T1000 (cell line): Measurements from ENCODE around the gene KCNIP2.

Experiments used
- DNase-seq: peaks from one replicate; lab custom pipeline; 2025; ENCODE audit warnings: mixed read lengths; lab: John Stamatoyannopoulos, UW

KCNIP2 gene

DNA sequence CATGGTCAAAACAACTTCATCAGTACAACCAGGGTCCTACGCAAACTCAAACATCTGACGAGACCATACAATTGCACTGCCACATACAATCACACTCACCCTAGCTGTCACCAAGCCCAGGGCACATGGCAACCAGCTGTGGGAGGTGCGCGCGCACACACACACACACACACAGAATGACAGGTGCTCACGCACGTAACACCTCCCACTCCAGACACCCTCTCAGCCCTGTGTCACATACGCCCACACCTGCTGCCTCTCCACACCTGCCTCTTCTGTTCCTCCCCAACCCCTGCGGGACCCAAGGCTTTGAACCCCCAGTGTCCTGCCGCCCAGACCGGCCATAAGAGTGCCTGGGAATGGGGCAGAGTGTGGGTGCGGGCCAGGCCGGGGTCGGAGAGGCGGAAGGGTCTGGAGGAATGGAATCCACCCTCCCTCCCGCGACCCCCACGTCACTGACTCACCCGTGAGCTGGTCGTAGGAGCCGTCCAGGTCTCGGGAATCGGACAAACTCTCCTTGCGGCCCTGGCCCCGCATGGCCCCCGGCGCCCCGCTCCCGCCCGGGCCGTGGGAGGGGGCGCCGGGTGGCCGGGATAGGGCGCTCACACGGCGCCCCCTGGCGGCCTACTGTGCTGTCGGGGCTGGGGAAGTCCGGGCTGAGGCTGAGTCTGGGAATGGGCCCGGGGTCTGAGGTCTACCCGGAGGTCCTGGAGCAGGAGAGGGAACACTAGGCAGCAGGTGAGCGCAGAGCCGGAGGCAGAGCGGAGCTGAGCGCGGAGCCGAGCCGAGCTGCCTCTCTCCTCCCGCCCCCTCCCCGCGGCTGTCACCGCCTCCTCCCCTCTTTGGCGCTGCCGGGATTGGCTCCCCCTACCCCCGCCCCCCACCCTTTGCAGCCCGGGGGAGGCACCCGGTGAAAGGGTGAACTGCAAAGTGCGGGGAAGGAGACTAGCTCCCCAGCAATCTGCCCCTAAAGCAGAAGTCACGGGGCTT lies at the start of gene KCNIP2:
Gene KCNIP2, minus strand, starts transcription at position 769 of the 990 bp plus-strand sequence. Its CDS starts 232 bp downstream, at position 537.
- DNase-seq = no peak

DNA sequence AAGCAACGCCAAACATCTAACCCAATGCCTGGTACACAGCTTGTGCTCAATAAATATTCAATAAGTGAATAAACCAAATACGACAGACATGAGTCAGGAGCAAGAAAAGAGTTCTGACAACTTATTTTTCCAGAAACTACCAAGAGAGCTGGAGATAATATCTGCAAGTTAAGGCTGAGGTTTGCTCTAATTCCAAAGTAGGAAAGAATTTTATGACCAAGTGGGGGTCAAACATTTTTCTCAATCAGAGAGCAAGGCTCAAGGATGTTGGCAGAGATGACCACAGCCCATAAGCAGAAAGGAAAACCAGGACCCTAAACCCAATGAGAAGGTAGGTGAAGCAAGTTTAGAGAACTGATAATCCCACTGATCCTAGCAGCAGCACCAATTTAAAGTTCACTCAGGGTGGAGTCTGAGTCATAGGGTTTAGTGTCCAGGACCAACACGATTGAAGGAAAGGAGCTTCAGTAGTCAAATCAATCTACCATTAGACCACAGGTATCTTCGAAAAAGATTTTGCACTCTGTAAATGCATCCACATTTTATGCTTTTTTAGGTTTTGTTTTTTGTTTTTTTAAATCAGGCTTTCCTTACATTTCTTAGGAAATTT lies 49.3 kb upstream of the KCNIP2 start:
- DNase-seq = no peak

DNA sequence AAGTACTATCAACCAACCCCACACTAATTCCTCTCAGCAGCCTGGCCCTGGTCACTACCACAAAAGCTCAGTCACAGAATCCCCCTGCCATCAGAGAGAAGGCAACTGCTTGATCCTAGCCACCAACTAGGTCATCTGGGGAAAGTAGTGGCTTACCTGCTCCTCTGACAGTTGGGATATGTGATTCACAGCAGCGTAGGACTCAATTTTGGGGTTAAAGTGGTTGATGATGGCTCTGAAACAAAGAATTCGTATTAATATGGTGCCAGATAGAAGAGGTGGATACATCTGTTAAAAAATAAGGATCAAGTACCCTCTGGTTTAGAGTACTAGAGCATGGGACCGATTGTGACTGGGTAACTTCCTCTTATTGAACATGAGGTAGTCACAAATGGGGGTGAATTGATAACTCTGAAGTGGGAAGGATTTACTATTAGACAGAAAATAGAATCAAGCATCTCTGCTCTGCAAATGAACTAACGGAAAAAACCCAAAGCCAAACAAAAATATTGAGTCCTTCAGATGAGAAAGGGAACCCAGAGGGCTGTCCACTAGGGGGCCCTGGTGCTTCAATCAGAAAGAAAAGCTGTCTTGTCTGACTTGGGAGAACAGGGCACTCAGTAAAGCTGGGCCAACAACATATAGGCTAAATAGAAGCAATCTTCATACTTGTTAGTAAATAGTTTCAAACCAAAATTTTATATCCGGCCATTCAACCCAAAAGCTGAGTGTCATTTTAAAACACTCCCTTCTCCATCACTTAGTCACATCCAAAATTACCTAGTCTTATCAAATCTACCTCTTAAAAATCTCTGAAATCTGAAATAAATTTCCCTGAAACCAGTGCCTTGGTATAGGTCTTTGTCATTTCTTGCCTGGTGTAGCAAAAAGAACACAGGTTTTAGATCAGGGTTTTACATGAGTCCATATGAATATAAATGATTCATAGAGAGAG lies 45.9 kb upstream of the KCNIP2 start:
- peak; percentile 51 for DNase-seq

DNA sequence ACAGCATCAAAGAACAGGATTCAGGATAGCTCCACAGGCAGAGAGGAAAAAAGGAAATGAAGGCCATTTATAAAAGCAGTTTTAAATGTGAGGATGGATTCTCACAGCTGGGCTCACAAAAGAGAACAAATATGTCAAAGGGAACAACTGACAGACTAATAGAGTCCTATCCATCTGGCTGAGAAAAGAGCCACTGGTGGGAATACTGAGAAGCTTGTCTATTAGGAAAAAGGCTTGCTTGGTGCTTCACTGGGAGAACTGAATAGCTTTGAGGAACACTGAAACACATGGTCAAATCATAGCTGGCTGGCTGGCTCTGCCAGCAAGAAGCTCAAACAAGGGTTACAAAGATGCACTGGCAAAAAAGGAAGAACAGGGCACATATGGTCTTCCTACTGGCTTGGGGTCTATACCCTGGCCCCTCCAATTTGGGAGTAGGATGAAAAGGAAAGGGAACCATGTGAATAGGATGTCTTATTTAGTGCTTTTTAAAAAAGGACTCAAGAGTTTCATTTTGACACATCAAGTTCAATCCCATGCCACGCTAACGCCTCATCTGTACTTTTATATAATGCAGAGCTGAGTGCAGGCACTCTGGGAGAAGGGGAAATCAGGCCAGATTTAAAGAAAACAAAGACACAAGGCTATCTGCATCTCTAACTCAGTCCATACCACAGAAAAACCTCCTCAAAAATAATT lies 44.8 kb upstream of the KCNIP2 start:
- no peak for DNase-seq

DNA sequence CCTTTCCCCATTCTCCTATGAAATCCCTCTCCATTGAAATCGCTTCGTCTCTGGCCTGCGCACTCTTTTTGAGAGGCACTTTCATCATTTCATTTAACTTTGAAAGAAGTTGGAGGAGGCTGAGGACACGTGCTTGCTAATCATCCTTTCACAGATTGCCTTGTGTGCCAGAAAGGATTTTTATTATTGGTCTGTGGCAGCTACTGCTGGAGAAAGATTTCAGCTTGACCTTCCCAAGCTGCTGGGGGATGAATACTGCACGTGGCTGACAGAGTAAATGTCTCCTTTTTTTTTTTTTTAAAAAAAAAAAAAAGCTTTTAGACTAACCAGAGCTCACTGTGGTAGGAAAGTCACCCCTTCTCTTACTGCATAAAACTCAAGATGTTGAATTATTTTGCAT lies 44.2 kb upstream of the KCNIP2 start:
- DNase-seq = no peak

DNA sequence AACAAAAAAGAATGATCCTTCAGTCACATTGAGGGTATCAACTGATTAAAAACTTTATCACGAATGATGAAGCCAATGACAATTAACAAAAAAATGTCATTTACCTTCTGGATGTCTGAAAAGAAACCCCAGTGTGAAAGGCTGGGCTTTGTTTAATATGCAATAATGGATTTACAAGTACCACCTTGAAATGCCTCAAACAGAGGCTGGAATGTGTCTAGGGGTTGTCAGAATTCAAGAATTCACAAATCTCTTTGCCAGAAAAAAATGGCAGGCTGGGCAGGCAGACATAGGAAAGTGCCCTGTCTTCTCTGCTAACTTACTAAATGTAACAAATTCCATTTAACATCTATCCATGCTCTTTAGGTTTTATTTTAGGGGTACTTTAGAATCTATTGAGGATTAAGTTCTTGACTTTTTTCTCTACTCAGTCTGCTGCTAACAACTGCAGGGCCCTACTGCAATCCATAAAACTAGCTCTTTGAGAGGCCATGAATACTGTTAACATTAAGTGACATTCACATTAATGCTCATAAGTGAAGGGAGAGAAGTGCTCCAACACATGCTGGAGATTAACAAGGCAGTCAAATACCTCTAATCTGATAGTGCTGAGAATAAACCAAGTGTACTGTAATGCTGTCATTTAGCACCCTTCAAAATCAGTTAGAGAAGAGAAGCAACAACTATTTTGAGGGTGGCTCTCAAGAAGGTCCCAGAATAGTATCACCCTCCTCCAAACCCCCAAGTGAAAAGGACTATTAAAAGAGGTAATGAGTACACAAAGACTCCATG lies 43.1 kb upstream of the KCNIP2 start:
- DNase-seq = no peak

DNA sequence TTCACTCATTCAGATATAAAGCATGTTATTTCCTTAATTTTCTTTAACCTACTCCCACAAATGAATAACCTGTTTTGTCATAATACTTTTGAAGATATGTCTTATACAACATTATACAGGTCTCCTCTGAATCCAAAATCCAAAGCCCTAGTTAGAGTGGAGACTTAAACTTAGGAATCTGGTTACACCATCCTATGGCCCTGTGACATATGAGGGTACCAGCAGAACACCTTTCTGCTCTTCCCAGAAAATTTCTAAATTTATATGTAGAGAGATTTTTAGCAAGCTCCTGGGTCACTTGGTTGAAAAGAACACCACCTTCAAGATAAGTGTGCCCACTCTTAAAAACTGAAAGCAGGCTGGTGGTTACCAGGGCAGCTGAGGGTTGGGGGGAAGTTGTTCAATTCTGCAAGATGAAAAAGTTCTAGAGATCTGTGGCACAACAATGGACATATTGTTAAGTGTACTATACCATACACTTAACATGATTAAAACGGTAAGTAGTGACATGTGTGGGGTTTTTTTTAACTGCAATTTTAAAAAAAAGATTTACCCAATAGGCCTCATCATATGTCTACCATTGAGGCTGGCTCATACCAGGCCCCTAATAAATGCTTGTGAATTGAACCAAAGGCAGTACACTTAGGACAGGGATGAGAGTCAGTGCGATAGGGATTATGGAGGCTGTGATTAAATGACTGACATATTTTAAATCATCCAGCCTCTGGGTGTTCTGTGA lies 37.6 kb upstream of the KCNIP2 start:
- DNase-seq = no peak

DNA sequence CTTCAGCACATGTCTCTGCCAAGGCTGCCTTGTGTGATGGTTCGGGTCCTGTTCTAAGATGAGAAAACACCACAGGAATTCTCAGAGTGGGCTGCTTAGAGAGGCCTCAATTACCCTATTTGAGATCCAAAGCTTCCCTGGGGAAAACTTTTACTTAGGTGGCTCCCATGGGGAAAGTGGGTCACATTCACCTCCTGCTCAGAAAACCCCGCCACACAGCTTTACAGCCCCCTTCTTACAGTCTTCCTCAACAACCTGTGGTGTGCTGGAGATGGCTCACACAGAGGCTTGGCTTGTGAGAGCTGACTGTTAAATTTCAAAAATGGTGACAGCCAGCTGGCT lies 36.6 kb upstream of the KCNIP2 start:
- no peak for DNase-seq

DNA sequence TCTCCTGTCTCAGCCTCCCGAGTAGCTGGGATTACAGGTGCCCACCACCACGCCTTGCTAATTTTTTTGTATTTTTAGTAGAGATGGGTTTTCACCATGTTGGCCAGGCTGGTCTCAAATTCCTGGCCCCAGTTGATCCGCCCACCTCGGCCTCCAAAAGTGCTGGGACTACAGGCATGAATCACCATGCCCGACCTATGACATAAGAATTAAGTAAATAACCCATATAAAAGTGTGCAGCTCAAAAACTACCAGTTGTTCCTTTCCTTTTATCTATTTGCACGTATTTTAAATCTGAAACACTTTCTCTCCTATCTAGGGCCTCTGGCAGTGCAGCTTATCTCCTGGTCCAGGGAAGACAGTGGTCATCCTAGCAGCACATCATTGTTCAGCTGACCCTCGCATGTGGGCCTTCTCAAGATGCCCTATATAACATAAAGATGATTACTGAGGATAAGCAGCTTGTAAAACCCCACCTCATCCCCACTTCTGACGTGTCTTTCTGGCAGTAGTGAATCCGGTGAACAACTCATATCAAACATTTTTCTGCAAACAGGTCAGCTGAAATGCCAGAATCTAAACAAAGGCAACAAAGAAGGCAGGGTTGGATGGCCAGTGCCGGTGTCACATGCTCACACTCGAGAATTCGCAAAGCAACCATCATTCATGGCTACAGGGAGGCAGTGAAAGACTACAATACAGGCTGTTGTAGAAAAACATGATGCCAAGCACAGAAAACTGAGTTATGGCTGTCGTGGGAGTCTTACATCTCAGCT lies 36.0 kb upstream of the KCNIP2 start:
- DNase-seq = peak; percentile 50

DNA sequence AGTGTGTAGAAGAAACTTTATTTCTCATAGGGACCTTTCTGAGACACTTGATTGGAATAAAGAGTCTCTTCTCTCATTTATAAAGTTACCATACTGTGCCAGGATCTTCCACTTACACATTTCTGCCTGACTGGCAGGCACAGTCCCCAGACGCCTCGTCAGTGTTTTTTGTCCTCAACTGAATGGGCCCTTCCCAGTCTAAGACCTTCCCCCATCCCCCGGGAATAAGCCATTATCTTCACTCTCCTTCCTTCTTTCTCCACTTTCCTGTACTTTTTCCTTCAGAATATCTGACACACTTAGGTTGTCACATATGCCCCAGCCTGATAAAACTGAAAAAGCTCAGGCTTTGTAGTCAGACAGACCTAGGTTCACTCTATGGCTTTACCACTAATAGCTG lies 35.3 kb upstream of the KCNIP2 start:
- no peak for DNase-seq

DNA sequence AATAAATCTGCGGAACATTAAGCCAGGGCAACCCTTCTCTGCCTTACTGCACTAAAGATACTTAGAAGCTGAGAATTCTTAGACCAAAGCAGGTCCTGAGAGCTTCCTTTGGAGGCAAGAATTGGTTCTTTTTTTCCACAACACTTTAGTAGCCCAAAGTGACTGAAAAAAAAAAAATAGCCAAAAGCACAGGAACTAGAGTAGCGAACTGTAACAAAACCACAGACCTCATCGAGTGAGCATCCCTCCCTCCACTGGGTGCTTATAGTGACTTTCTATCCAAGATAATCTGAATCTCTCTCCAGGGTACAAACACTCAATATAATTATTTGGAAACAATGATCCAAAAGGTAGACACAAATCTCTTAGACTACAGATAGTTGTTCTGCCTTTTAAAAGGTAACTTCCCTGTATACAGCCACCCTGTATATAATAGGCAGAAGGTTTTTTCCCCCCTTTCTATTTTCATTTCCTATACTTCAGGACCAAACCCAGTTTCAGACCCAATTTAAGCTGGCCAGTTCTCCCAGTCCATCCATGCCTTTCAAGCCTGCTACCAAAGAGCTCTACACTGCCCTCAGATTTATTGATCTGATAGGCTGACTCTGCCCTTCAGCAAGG lies 31.6 kb upstream of the KCNIP2 start:
- no peak for DNase-seq

DNA sequence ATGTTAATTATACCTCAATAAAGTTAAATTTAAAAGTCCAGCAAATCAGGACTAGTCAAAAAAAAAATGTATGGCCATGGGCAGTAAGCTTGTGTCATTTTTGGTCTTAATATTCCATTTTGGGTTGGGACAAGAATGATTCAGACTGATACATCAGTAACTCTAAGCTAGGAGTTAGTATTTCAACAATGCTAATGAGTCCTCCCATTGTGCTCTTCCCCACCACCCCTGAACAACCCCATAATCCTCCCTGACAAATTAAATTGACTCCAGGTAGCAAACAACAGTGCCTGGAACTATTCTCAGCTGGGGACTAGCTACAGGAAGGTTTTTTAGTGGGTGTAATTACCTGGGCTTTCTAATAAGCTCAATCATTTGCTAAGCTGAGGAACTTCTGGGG lies 30.7 kb upstream of the KCNIP2 start:
- DNase-seq = no peak

DNA sequence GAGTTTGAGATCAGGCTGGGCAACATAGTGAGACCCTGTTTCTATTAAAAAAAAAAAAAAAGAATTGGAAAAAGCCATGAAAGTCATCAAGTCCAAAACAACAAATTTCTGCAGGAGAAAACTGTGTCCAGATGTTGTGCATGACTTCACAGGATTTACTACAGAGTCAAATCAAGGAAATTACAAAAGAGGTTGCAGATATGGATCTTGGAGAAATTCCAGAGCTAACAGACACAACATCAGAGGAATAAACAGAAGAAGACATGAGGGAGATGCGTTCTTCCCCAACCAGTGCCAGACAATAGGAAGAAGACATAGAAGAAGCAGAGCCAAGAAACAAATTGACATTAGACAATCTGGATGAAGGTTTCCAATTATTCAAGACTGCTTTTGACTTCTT lies 24.3 kb upstream of the KCNIP2 start:
- DNase-seq = no peak

DNA sequence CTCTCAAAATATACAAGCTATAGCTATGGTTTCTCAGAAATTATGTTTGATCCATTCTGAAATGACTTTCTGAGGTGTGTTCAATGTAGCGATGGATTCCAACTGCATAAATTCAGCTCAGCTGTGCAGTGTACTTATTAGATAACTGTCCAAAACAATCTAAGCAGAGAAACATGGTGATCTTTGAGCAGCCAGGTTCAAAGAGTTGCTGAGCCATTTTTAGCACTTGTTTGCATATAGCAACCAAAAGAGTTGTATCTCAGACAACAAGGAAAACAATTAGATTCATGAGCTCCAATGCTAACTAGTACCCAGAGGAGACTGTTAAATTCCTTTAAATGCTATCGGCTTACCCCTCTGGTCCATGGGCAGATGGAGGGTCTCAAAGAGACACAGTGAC lies 15.9 kb upstream of the KCNIP2 start:
- no peak for DNase-seq

DNA sequence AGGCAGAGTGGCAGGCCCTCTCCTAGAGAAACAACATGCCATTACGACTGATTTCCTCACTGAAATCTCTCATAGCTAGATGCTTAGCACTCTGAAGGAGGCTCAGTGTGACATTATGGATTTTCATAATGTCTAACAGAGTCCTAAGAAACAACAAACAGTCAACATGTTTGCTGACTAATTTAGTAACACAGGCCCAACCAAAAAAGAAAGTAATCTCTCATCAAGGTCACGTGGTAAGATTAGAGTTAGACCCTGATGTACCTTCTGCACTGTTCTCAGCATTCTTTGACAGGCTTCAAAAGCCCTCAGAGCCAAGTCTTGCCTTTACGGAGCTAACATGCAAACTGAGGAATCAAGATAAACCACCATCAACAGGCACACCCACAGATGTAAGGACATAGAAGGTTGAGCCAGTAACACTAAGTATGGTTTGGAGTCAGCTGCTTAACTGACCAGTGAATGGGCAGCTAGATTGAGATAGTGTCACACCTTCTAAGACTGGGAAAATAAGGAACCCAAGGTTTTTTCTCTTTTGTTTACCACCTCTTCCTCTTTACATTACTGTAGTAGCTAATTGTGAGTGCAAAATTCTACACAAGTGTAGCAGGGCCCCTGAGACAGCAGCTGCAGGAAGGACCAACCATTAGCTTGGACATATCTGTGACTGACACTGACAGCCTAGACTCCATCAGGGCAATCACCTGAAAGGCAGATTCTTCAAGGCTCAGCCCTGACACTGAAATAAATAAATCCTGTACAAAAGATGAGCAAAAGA lies 15.3 kb upstream of the KCNIP2 start:
- no peak for DNase-seq

DNA sequence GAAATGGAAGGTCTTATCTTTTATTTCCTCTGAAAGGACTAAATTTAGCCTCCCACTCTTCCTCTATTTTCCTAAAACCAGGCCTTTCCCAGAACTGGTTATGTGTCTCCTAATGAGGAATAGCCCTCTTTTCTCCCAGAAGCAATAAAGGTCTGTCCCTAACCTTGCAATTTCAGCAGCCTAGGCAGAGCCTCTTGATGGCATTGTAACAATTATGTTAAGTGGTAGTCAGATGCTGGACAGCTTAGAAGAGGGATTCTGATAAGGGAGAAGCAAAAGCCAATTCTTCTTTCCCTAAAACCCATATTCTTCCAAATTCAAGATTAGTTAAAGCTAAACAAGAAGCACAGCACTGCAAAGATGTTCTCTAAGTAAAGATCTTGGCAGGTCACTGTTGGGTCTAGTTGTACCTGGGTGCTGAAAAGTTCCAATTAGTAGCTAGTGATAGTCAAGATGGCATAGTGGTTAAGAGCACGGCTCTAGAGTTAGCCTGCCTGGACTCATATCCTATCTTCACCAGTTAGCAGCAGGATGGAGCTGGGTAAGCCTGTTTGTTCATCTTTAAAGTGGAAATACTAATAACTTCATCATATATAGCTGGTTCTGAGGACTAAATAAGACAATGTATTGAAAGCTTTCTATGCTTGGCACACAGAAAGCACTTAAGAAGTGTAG lies 14.3 kb upstream of the KCNIP2 start:
- DNase-seq = no peak

DNA sequence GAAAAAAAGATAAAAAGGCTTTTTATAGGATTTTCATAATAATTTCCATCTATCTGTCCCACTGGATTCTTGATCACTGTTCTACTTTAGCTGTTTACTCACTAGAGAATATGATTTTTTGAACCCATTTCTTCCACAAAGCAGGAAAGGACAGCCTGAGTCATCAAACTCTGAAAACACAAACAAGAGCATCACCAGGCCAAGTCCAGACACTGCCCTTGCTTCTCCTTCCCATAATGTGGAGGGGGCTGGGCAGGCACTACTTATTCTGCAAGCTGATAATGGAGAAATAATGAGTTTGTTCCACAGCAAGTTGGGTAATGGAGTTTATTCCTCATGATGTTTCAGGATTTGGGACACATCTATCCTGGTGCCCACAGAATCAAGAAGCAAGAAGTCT lies 13.0 kb upstream of the KCNIP2 start:
- DNase-seq = no peak
